DND-41 (cell line): ENCODE data around the gene BATF.
A peak's percentile ranks its signal among the peaks of the same experiment; 100 is the strongest.

Source experiments
- ATAC-seq: fragments of 200-7000 bp; cut with Tn5 transposase; 3 replicates; pipeline ENCODE4 v1.9.1; 2021; ENCODE audit warnings: low read depth; ENCODE audit not compliant: insufficient read depth
- DNase-seq: peaks from one replicate; pipeline ENCODE4 v3.0.0-alpha.2; 2020
- H2AFZ ChIP-seq: 2 replicates; pipeline ENCODE4 v1.6.0; 2012; ENCODE audit warnings: low read depth, low read length
- H3K27ac ChIP-seq: 2 replicates; pipeline ENCODE4 v1.5.1; 2012; ENCODE audit warnings: low read length, inconsistent platforms
- H3K27me3 ChIP-seq: fragments of 200-600 bp; sonication (generic); 2 replicates; pipeline ENCODE4 v1.6.0; 2012; ENCODE audit warnings: low read length, mild to moderate bottlenecking, inconsistent platforms; ENCODE audit not compliant: insufficient read depth, poor library complexity
- H3K36me3 ChIP-seq: 2 replicates; pipeline ENCODE4 v1.5.1; 2012; ENCODE audit warnings: low read length, inconsistent platforms; ENCODE audit not compliant: insufficient read depth
- H3K4me1 ChIP-seq: 2 replicates; pipeline ENCODE4 v1.5.1; 2012; ENCODE audit warnings: mild to moderate bottlenecking, low read length; ENCODE audit not compliant: insufficient read depth
- H3K4me2 ChIP-seq: 2 replicates; pipeline ENCODE4 v1.6.0; 2012; ENCODE audit warnings: mild to moderate bottlenecking, moderate library complexity, low read length, inconsistent platforms; ENCODE audit not compliant: insufficient read depth
- H3K4me3 ChIP-seq, 2 experiments: fragments of 200-600 bp in 1 of 2; shearing (Covaris generic) in 1 of 2; 2 replicates each; pipeline ENCODE4 v1.5.1; 2012 to 2016; ENCODE audit warnings: inconsistent platforms in 2 of 2, low read length in 2 of 2, mild to moderate bottlenecking in 2 of 2, low read depth in 1 of 2, moderate library complexity in 1 of 2
- H3K79me2 ChIP-seq: 2 replicates; pipeline ENCODE4 v1.6.0; 2012; ENCODE audit warnings: low read length, inconsistent platforms; ENCODE audit not compliant: insufficient read depth
- H3K9ac ChIP-seq: 2 replicates; pipeline ENCODE4 v1.6.0; 2012; ENCODE audit warnings: low read depth, mild to moderate bottlenecking, inconsistent platforms, low read length, moderate library complexity
- H3K9me3 ChIP-seq: 2 replicates; pipeline ENCODE4 v1.5.1; 2012; ENCODE audit warnings: low read length, moderate library complexity, mild to moderate bottlenecking, inconsistent platforms; ENCODE audit not compliant: insufficient read depth, severe bottlenecking
- H4K20me1 ChIP-seq: 2 replicates; pipeline ENCODE4 v1.6.0; 2012; ENCODE audit warnings: low read length; ENCODE audit not compliant: insufficient read depth
- EZH2 ChIP-seq: IDR thresholded peaks from 3 replicates; pipeline ENCODE4 v1.6.1; 2012; ENCODE audit warnings: borderline replicate concordance, low read depth, mild to moderate bottlenecking, moderate library complexity, low read length, inconsistent platforms; ENCODE audit not compliant: severe bottlenecking
- TF ChIP-seq, protein P1 (sequence below): IDR thresholded peaks from 2 replicates; pipeline ENCODE4 v1.5.1; 2012; ENCODE audit warnings: borderline replicate concordance, low read length, moderate library complexity, mild to moderate bottlenecking; ENCODE audit not compliant: poor library complexity, severe bottlenecking; ENCODE audit errors: extremely low read depth

The BATF gene

GRCh38 chr14:75518625-75519024 lies 3.6 kb upstream of the BATF start:
- Histone ChIP-seq H3K36me3 (no peaks in the 10 kb centered on the region), H3K79me2 (no peaks in the 10 kb centered on the region), H2AFZ (no peak overlapping the region), H3K27me3 (no peaks in the 10 kb centered on the region), H3K4me1 (peaks cover 30% of the 10 kb centered on the region), H3K27ac (no peak overlapping the region), H3K9ac (no peak overlapping the region), H4K20me1 (no peaks in the 10 kb centered on the region), H3K4me3 (no peak overlapping the region), H3K4me2 (no peak overlapping the region), H3K9me3 (no peaks in the 10 kb centered on the region)
- DNase-seq (no peak), ATAC-seq (no peak)
- no peak for TF ChIP-seq EZH2
- TF ChIP-seq, protein P1, sequence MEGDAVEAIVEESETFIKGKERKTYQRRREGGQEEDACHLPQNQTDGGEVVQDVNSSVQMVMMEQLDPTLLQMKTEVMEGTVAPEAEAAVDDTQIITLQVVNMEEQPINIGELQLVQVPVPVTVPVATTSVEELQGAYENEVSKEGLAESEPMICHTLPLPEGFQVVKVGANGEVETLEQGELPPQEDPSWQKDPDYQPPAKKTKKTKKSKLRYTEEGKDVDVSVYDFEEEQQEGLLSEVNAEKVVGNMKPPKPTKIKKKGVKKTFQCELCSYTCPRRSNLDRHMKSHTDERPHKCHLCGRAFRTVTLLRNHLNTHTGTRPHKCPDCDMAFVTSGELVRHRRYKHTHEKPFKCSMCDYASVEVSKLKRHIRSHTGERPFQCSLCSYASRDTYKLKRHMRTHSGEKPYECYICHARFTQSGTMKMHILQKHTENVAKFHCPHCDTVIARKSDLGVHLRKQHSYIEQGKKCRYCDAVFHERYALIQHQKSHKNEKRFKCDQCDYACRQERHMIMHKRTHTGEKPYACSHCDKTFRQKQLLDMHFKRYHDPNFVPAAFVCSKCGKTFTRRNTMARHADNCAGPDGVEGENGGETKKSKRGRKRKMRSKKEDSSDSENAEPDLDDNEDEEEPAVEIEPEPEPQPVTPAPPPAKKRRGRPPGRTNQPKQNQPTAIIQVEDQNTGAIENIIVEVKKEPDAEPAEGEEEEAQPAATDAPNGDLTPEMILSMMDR: peak; percentile 40

DNA sequence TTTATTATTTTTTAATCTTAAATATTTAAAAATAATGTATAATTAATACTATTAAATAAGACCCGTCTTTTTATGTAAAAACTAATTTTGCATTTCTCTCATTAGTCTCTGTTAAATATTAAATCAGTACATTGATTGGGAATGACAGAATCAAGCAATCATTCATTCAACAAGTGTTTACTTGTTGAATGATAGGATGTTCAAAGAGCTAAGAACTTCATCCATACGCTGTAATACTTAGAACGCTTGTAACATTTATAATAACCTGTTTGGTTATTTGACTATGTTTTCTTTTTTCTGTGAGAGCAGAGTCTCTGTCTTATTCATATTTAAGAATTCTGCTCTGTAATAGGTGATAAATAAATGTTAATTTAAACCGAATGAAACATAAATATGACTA lies 2.9 kb upstream of the BATF start:
- H3K27me3 ChIP-seq: no peaks in the 10 kb centered on the region

GRCh38 chr14:75519826-75520728 lies 2.2 kb upstream of the BATF start:
- Histone ChIP-seq H2AFZ (no peak overlapping the region), H3K4me1 (peaks cover 33% of the 10 kb centered on the region), H4K20me1 (no peaks in the 10 kb centered on the region), H3K4me2 (no peak overlapping the region), H3K27ac (no peak overlapping the region), H3K9ac (no peak overlapping the region), H3K36me3 (no peaks in the 10 kb centered on the region), H3K79me2 (no peaks in the 10 kb centered on the region), H3K9me3 (no peaks in the 10 kb centered on the region), H3K27me3 (no peaks in the 10 kb centered on the region), H3K4me3 (no peak overlapping the region)
- no peak for TF ChIP-seq EZH2
- TF ChIP-seq, protein P1: no peak
- no peak for DNase-seq
- ATAC-seq: no peak

More for the DNA sequence above, 2.9 kb upstream of the BATF start:
- no peaks in the 10 kb centered on the region for H3K9me3 ChIP-seq
- H3K27ac ChIP-seq: no peak overlapping the region
- H3K9ac ChIP-seq: no peak overlapping the region
- H3K36me3 ChIP-seq: no peaks in the 10 kb centered on the region
- no peak for TF ChIP-seq EZH2
- TF ChIP-seq, protein P1: no peak
- no peak overlapping the region for H3K4me2 ChIP-seq
- no peak for ATAC-seq
- no peak overlapping the region for H3K4me3 ChIP-seq
- H4K20me1 ChIP-seq: no peaks in the 10 kb centered on the region
- no peaks in the 10 kb centered on the region for H3K79me2 ChIP-seq
- no peak for DNase-seq
- no peak overlapping the region for H2AFZ ChIP-seq
- H3K4me1 ChIP-seq: peaks cover 33% of the 10 kb centered on the region
